ENCODE results near the gene FOXN3.

DNA sequence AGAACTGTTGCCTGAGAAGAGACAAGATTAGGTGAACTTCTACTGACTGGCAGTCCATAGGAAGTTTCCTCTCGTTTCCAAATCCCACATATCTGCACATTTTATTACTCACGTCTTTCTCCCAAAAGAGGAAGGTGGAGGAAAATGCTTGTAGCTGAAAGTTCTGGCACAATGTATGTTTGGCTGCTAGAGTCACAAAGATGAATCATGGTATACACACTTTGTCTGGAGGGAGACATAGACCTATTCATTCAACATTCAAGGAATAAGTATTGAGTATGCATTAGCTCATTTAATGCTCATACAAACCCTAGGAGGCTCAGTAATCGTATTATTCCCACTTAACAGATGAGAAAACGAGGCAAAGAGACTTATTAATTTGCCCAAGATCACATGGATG, 291.8 kb downstream of the FOXN3 start:
- TF ChIP-seq, protein P1, sequence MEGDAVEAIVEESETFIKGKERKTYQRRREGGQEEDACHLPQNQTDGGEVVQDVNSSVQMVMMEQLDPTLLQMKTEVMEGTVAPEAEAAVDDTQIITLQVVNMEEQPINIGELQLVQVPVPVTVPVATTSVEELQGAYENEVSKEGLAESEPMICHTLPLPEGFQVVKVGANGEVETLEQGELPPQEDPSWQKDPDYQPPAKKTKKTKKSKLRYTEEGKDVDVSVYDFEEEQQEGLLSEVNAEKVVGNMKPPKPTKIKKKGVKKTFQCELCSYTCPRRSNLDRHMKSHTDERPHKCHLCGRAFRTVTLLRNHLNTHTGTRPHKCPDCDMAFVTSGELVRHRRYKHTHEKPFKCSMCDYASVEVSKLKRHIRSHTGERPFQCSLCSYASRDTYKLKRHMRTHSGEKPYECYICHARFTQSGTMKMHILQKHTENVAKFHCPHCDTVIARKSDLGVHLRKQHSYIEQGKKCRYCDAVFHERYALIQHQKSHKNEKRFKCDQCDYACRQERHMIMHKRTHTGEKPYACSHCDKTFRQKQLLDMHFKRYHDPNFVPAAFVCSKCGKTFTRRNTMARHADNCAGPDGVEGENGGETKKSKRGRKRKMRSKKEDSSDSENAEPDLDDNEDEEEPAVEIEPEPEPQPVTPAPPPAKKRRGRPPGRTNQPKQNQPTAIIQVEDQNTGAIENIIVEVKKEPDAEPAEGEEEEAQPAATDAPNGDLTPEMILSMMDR (IDR thresholded peaks at IDR 0.05 in 4 of 5, conservative IDR thresholded peaks at IDR 0.05 in 1 of 5): no peak
- no peak for TF ChIP-seq POLR2A (IDR thresholded peaks at IDR 0.05)

Measured in gastrocnemius medialis (tissue), 4 donors.